WTC11 (cell line): ENCODE results near the gene CDK6.

ENCODE experiments used
- ATF6 ChIP-seq: sonication (generic); formaldehyde crosslinking; IDR thresholded peaks from 2 replicates; pipeline ENCODE4 v1.8.1; 2023; ENCODE audit warnings: mild to moderate bottlenecking, missing genetic modification reagents
- CTCF ChIP-seq: fragments of 200-600 bp; IDR thresholded peaks from 2 replicates; pipeline ENCODE4 v1.8.0; 2022; ENCODE audit warnings: antibody characterized with exemption
- ELF4 ChIP-seq: sonication (generic); formaldehyde crosslinking; IDR thresholded peaks from 2 replicates; pipeline ENCODE4 v1.8.1; 2022; ENCODE audit warnings: low read depth, mild to moderate bottlenecking, moderate library complexity, missing genetic modification reagents
- IRF1 ChIP-seq: sonication (generic); formaldehyde crosslinking; IDR thresholded peaks from 2 replicates; pipeline ENCODE4 v1.8.0; 2023; ENCODE audit warnings: missing genetic modification reagents
- KAT7 ChIP-seq: sonication (generic); formaldehyde crosslinking; IDR thresholded peaks from 2 replicates; pipeline ENCODE4 v1.8.1; 2023; ENCODE audit warnings: missing genetic modification reagents, mild to moderate bottlenecking, borderline replicate concordance
- NR2C2 ChIP-seq: sonication (generic); formaldehyde crosslinking; IDR thresholded peaks from 2 replicates; pipeline ENCODE4 v1.8.0; 2022; ENCODE audit warnings: mild to moderate bottlenecking, missing genetic modification reagents
- USF2 ChIP-seq: sonication (generic); formaldehyde crosslinking; IDR thresholded peaks from 2 replicates; pipeline ENCODE4 v1.8.1; 2023; ENCODE audit warnings: mild to moderate bottlenecking, missing genetic modification reagents, moderate library complexity
- ZNF121 ChIP-seq: sonication (generic); formaldehyde crosslinking; IDR thresholded peaks from 2 replicates; pipeline ENCODE4 v1.8.0; 2023; ENCODE audit warnings: missing genetic modification reagents
- ZNF232 ChIP-seq: sonication (generic); formaldehyde crosslinking; IDR thresholded peaks from 2 replicates; pipeline ENCODE4 v1.8.0; 2022; ENCODE audit warnings: mild to moderate bottlenecking, missing genetic modification reagents
- ZNF263 ChIP-seq: sonication (generic); formaldehyde crosslinking; IDR thresholded peaks from 2 replicates; pipeline ENCODE4 v1.8.1; 2022; ENCODE audit warnings: low read depth, mild to moderate bottlenecking, moderate library complexity, missing genetic modification reagents
- ZNF512 ChIP-seq: sonication (generic); formaldehyde crosslinking; IDR thresholded peaks from 2 replicates; pipeline ENCODE4 v1.8.1; 2022; ENCODE audit warnings: missing genetic modification reagents, borderline replicate concordance

- TF ChIP-seq NR2C2 (CRISPR knock-in tag) (no peak), ZNF121 (CRISPR knock-in tag) (no peak), ZNF263 (CRISPR knock-in tag) (no peak), ZNF512 (no peak), CTCF (no peak), ZNF232 (CRISPR knock-in tag) (no peak), USF2 (CRISPR knock-in tag) (no peak), IRF1 (CRISPR knock-in tag) (no peak), ATF6 (CRISPR knock-in tag) (no peak), KAT7 (no peak), ELF4 (CRISPR knock-in tag) (no peak)
Observed at GRCh38 chr7:92737706-92738105, 98.7 kb downstream of the CDK6 start.
